ENCODE results near the gene PKDREJ. TPM values are rescaled to one million over a fixed set of nuclear protein-coding genes. Genes with fewer than 3 reads are reported as not detected.

PKDREJ gene
- polyA plus RNA-seq, 1 donor from 2014 or later: not detected

DNA sequence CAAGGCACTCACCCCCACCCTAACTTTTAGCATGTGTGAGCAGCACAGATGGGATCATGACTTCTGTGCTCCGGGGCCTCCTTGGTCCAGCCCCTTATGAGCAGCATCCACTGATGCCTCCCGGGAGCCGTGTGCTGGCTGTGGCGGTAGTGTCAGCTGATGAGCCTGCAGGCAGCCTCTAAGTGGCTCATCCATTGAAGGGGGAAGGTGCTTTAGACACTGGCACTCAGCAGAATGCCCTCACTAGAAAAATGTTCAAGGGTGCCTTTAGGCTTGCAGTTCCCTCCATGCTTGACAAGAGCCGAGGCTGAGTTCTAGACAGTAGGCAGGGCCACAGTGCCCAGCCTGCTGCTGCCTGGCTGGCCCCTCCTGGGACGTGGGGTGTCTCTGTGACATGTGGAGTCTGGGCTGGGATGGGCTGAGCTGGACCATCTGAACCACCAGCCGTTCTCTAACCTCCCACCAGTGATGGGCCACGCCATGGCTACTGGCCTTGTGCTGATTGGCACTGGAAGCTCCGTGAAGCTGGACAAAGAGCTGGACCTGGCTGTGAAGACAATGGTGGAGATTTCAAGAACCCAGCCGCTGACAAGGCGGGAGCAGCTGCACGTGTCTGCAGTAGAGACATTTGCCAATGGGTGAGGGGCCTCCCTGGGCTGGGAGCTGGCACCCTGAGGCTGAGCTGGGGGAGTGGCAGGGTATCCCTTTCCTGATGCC lies 10.4 kb upstream of the PKDREJ start:
- Histone ChIP-seq H3F3A (ENCODE audit: insufficient read depth, low read length, poor library complexity, severe bottlenecking) (no peaks in the 10 kb centered on the region), H4K20me1 (ENCODE audit: insufficient read depth) (no peaks in the 10 kb centered on the region), H3K27me3 (ENCODE audit: insufficient read depth, low read depth, low read length) (no peaks in the 10 kb centered on the region), H3K9me3 (ENCODE audit: low read length) (no peaks in the 10 kb centered on the region), H3K4me3 (ENCODE audit: low read length) (no peak overlapping the region), H3K9me2 (ENCODE audit: insufficient read depth, low read length) (no peaks in the 10 kb centered on the region), H3K36me3 (ENCODE audit: insufficient read depth, low read length) (no peaks in the 10 kb centered on the region), H3K79me2 (replicated peaks; ENCODE audit: insufficient read depth, low read length) (no peaks in the 10 kb centered on the region), H3K27ac (ENCODE audit: low read length) (no peak overlapping the region), H3K9ac (ENCODE audit: low read length) (no peak overlapping the region), H2AFZ (ENCODE audit: low read depth, low read length) (no peak overlapping the region), H3K4me2 (ENCODE audit: low read length) (no peak overlapping the region)
- no peak for TF ChIP-seq MXI1 (conservative IDR thresholded peaks at IDR 0.05; ENCODE audit: poor library complexity, severe bottlenecking)
- no peak for TF ChIP-seq EP300 (conservative IDR thresholded peaks at IDR 0.05; ENCODE audit: poor library complexity, severe bottlenecking)
- TF ChIP-seq, protein P1, sequence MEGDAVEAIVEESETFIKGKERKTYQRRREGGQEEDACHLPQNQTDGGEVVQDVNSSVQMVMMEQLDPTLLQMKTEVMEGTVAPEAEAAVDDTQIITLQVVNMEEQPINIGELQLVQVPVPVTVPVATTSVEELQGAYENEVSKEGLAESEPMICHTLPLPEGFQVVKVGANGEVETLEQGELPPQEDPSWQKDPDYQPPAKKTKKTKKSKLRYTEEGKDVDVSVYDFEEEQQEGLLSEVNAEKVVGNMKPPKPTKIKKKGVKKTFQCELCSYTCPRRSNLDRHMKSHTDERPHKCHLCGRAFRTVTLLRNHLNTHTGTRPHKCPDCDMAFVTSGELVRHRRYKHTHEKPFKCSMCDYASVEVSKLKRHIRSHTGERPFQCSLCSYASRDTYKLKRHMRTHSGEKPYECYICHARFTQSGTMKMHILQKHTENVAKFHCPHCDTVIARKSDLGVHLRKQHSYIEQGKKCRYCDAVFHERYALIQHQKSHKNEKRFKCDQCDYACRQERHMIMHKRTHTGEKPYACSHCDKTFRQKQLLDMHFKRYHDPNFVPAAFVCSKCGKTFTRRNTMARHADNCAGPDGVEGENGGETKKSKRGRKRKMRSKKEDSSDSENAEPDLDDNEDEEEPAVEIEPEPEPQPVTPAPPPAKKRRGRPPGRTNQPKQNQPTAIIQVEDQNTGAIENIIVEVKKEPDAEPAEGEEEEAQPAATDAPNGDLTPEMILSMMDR (IDR thresholded peaks at IDR 0.05; ENCODE audit: poor library complexity, severe bottlenecking): no peak
- no peak for TF ChIP-seq RAD21 (conservative IDR thresholded peaks at IDR 0.05)
- TF ChIP-seq EZH2 (IDR thresholded peaks at IDR 0.05; ENCODE audit: borderline replicate concordance, insufficient read depth, low read length, poor library complexity, severe bottlenecking): no peak
- no peak for TF ChIP-seq TAF1 (IDR thresholded peaks at IDR 0.05; ENCODE audit: low read depth)

DNA sequence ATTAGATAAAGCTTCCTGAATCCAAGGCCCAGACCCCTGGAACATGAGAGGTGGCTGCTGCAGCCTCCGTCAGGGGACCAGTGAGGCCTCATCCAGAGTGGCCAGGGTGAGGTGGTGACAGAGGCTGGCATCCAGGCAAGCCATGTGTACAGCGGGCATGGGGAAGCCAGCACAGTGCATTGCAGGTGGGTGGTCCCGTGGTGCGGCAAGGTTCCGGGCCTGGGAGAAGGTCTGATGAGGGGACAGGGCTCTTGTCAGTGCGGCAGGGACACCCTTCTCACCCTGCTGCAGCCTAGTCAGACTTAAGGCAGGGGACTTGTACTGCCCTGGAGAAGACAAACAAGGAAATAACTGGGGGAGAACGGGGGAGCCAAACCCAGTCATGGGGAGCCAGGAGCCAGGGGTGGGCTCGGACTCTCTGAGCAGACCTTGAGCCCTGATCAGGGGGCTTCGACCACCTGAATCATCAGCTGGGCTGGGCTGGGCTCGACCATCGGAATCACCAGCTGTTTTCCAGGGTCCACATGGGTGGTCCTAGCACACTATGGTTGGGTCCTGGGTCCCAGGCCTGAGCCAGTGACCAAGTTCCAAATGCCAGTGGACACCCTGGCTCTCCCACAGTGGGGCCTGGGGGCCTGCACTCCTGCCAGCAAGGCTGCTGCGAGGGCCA lies 9.8 kb upstream of the PKDREJ start:
- Histone ChIP-seq H4K20me1 (ENCODE audit: insufficient read depth) (no peaks in the 10 kb centered on the region), H3K79me2 (replicated peaks; ENCODE audit: insufficient read depth, low read length) (no peaks in the 10 kb centered on the region), H3K9me3 (ENCODE audit: low read length) (no peaks in the 10 kb centered on the region), H3K27me3 (ENCODE audit: insufficient read depth, low read depth, low read length) (peaks cover 4% of the 10 kb centered on the region), H3K36me3 (ENCODE audit: insufficient read depth, low read length) (no peaks in the 10 kb centered on the region), H3K9ac (ENCODE audit: low read length) (no peak overlapping the region), H3K4me3 (ENCODE audit: low read length) (no peak overlapping the region), H2AFZ (ENCODE audit: low read depth, low read length) (no peak overlapping the region), H3K27ac (ENCODE audit: low read length) (no peak overlapping the region), H3F3A (ENCODE audit: insufficient read depth, low read length, poor library complexity, severe bottlenecking) (no peaks in the 10 kb centered on the region), H3K9me2 (ENCODE audit: insufficient read depth, low read length) (no peaks in the 10 kb centered on the region), H3K4me2 (ENCODE audit: low read length) (no peak overlapping the region)
- TF ChIP-seq EP300 (conservative IDR thresholded peaks at IDR 0.05; ENCODE audit: poor library complexity, severe bottlenecking) (no peak), POLR2AphosphoS5 (IDR thresholded peaks at IDR 0.05) (no peak)

DNA sequence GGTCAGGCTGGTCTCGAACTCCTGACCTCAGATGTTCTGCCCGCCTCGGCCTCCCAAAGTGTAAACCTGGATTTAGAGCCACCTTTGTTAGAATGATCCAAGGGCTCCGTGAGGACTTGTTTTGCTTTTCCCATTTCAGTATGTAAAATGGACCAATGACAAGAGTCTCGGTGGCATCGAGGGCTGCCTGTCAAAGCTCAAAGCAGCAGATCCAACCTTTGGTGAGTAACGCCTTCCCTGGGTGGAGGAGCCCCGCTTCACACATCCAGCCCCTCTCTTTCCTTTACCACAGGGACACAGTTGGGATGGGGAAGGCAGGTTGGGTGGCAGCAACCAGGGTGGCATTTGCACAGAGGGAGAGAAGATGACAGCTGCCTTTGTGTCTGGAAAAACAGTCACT lies 9.1 kb upstream of the PKDREJ start:
- Histone ChIP-seq H3K27me3 (ENCODE audit: insufficient read depth, low read depth, low read length) (peaks cover 11% of the 10 kb centered on the region), H3K4me3 (ENCODE audit: low read length) (no peak overlapping the region), H3K36me3 (ENCODE audit: insufficient read depth, low read length) (no peaks in the 10 kb centered on the region), H3K27ac (ENCODE audit: low read length) (no peak overlapping the region), H3K9ac (ENCODE audit: low read length) (no peak overlapping the region), H3F3A (ENCODE audit: insufficient read depth, low read length, poor library complexity, severe bottlenecking) (no peaks in the 10 kb centered on the region), H3K9me2 (ENCODE audit: insufficient read depth, low read length) (no peaks in the 10 kb centered on the region), H2AFZ (ENCODE audit: low read depth, low read length) (no peak overlapping the region), H3K4me2 (ENCODE audit: low read length) (no peak overlapping the region), H3K9me3 (ENCODE audit: low read length) (no peaks in the 10 kb centered on the region), H3K79me2 (replicated peaks; ENCODE audit: insufficient read depth, low read length) (no peaks in the 10 kb centered on the region), H4K20me1 (ENCODE audit: insufficient read depth) (no peaks in the 10 kb centered on the region)
- TF ChIP-seq SMC3 (conservative IDR thresholded peaks at IDR 0.05; ENCODE audit: poor library complexity) (no peak), EZH2 (IDR thresholded peaks at IDR 0.05; ENCODE audit: borderline replicate concordance, insufficient read depth, low read length, poor library complexity, severe bottlenecking) (no peak)
